GM12878 (cell line): ENCODE data around the gene BICD1. TPM values are rescaled to one million over a fixed set of nuclear protein-coding genes. Genes with fewer than 3 reads are reported as not detected.

Source experiments
- ATAC-seq: fragments of 200-7000 bp; cut with Tn5 transposase; 3 replicates; pipeline ENCODE4 v1.9.1; 2020; ENCODE audit warnings: mild to moderate bottlenecking, moderate library complexity
- BruUV-seq: library from RNA; stranded (reverse); fragments of 400-500 nt; replicated peaks from 2 replicates; lab custom pipeline; 2021; lab: Mats Ljungman, UMichigan
- CTCF ChIA-PET: fragments of 300-600 bp; sonication (Branson Sonifier 250); formaldehyde crosslinking; extraction: SDS; loops from one replicate; lab custom pipeline; 2021; ENCODE audit warnings: inconsistent platforms; lab: Yijun Ruan, JAX
- POLR2A ChIA-PET: fragments of 350-600 bp; formaldehyde crosslinking; extraction: SDS; loops from one replicate; lab custom pipeline; 2021; ENCODE audit warnings: inconsistent platforms; lab: Charles Lee
- RAD21 ChIA-PET: fragments of 300-600 bp; sonication (Branson Sonifier 250); formaldehyde crosslinking; loops from one replicate; lab custom pipeline; 2023; ENCODE audit warnings: antibody characterized with exemption; ENCODE audit not compliant: unreplicated experiment; lab: Charles Lee
- SMC1A ChIA-PET: fragments of 300-600 bp; sonication (Branson Sonifier 250); formaldehyde crosslinking; loops from one replicate; lab custom pipeline; 2023; ENCODE audit not compliant: unreplicated experiment, uncharacterized antibody; lab: Charles Lee
- DNase-seq: peaks from one replicate; pipeline ENCODE4 v3.0.0-alpha.2; 2011; ENCODE audit warnings: low read depth, low spot score
- FAIRE-seq: peaks from 3 replicates; lab custom pipeline; 2011; peaks lifted over from hg19 to GRCh38; lab: Jason Lieb, UNC
- H2AFZ ChIP-seq: 2 replicates; pipeline ENCODE4 v1.6.0; 2011; ENCODE audit warnings: low read depth, low read length, control low read depth; ENCODE audit not compliant: control insufficient read depth
- H3K27ac ChIP-seq: 2 replicates; pipeline ENCODE4 v1.5.1; 2011; ENCODE audit warnings: control low read depth; ENCODE audit not compliant: control insufficient read depth, insufficient read depth
- H3K27me3 ChIP-seq, 2 experiments: replicated peaks in 1 of 2; 2 replicates each; pipeline versions ENCODE4 v1.6.0 to v1.6.1; 2011; ENCODE audit warnings: low read length in 1 of 2; ENCODE audit not compliant: control insufficient read depth in 2 of 2, insufficient read depth in 2 of 2
- H3K36me3 ChIP-seq, 2 experiments: 2 replicates each; pipeline ENCODE4 v1.5.1; 2011; ENCODE audit warnings: low read length in 1 of 2; ENCODE audit not compliant: control insufficient read depth in 2 of 2, insufficient read depth in 2 of 2
- H3K4me1 ChIP-seq: 2 replicates; pipeline ENCODE4 v1.6.1; 2011; ENCODE audit warnings: mild to moderate bottlenecking, low read length, moderate library complexity, mixed read lengths; ENCODE audit not compliant: control insufficient read depth, insufficient read depth
- H3K4me2 ChIP-seq: 2 replicates; pipeline ENCODE4 v1.6.0; 2011; ENCODE audit warnings: control low read depth; ENCODE audit not compliant: control insufficient read depth, insufficient read depth
- H3K4me3 ChIP-seq: fragments of 200-600 bp; sonication (generic); 2 replicates; pipeline ENCODE4 v1.5.1; 2016
- H3K79me2 ChIP-seq: 2 replicates; pipeline ENCODE4 v1.6.0; 2011; ENCODE audit warnings: low read length; ENCODE audit not compliant: control insufficient read depth, insufficient read depth
- H3K9ac ChIP-seq: 2 replicates; pipeline ENCODE4 v1.8.0; 2011; ENCODE audit warnings: low read length, control low read depth, mixed read lengths; ENCODE audit not compliant: control insufficient read depth, insufficient read depth
- H3K9me3 ChIP-seq: replicated peaks from 3 replicates; pipeline ENCODE4 v1.5.1; 2011; ENCODE audit warnings: mild to moderate bottlenecking, low read length; ENCODE audit not compliant: control insufficient read depth, insufficient read depth
- H4K20me1 ChIP-seq: 2 replicates; pipeline ENCODE4 v1.6.0; 2011; ENCODE audit not compliant: control insufficient read depth, insufficient read depth
- CHD1 ChIP-seq: IDR thresholded peaks from 2 replicates; pipeline ENCODE4 v1.6.1; 2012; ENCODE audit warnings: low read depth, low read length, improper control_type of control experiment
- HDAC2 ChIP-seq: fragments of 200-600 bp; sonication (generic); IDR thresholded peaks from 2 replicates; pipeline ENCODE4 v1.6.1; 2017
- MXI1 ChIP-seq: fragments of 150-350 bp; IDR thresholded peaks from 2 replicates; pipeline ENCODE4 v1.6.1; 2011; ENCODE audit warnings: low read depth, mild to moderate bottlenecking, inconsistent platforms, low read length, improper control_type of control experiment
- NBN ChIP-seq: fragments of 450-650 bp; IDR thresholded peaks from 2 replicates; pipeline ENCODE4 v1.6.1; 2016
- NR2F1 ChIP-seq: fragments of 450-650 bp; conservative IDR thresholded peaks from 2 replicates; pipeline ENCODE4 v1.6.1; 2017; ENCODE audit warnings: mild to moderate bottlenecking
- PML ChIP-seq: IDR thresholded peaks from 2 replicates; pipeline ENCODE4 v1.6.1; 2012; ENCODE audit warnings: low read length, inconsistent platforms
- TCF12 ChIP-seq: IDR thresholded peaks from 2 replicates; pipeline ENCODE4 v1.6.1; 2011; ENCODE audit warnings: low read depth, mild to moderate bottlenecking, low read length
- ZBED1 ChIP-seq: IDR thresholded peaks from 2 replicates; pipeline ENCODE4 v1.6.1; 2016; ENCODE audit warnings: borderline replicate concordance
- ZNF24 ChIP-seq: fragments of 450-650 bp; IDR thresholded peaks from 2 replicates; pipeline ENCODE4 v1.6.1; 2017; ENCODE audit warnings: antibody characterized with exemption, mild to moderate bottlenecking
- ZNF274 ChIP-seq: IDR thresholded peaks from one replicate; pipeline ENCODE4 v1.8.0; 2011; ENCODE audit not compliant: insufficient read length, insufficient read depth
- WGBS: methylation state at CpG from one replicate; pipeline ENCODE4 v1.1.6; 2016; ENCODE audit warnings: low lambda C conversion rate; ENCODE audit not compliant: insufficient replicate concordance, insufficient coverage; ENCODE audit errors: missing lambda C conversion rate; 5-methylcytosine and 5-hydroxymethylcytosine counted together
- in situ Hi-C: fragments of 300-500 bp; cut with MboI; formaldehyde crosslinking; loops from 9 replicates; pipeline ENCODE4 v1.14.3; 2018; ENCODE audit warnings: mixed read lengths
- intact Hi-C: fragments of 100-400 bp; cut with micrococcal nuclease; formaldehyde crosslinking; loops from one replicate; pipeline ENCODE4 v1.14.2; 2022; ENCODE audit not compliant: unreplicated experiment
- polyA plus RNA-seq, 11 experiments: library from polyadenylated mRNA; depleted of rRNA in 4 of 11; unstranded in 6 of 11; stranded (reverse) in 5 of 11; fragments of >200 nt; fragmentation: Nextera tagmentation in 4 of 11; fragmentation: Illumina TruSeq in 1 of 11; extraction: Ambion mirVana in 4 of 11; extraction: Trizol in 1 of 11; gene quantifications; 1 replicate in 1 of 11; 2 replicates in 10 of 11; pipeline versions ENCODE4 v1.2.1 to v1.2.3, GENCODE V29; 2011 to 2016; ENCODE audit warnings: inconsistent platforms in 2 of 11, missing spikeins in 2 of 11, low read depth in 1 of 11
- total RNA-seq, 4 experiments: library from RNA; depleted of rRNA in 3 of 4; stranded (reverse); fragments of >200 nt in 3 of 4; fragmentation: Illumina TruSeq in 1 of 4; extraction: Trizol in 1 of 4; gene quantifications; 2 replicates each; pipeline versions ENCODE4 v1.2.1 to v1.2.3, GENCODE V29; 2013 to 2021
- TF ChIP-seq, protein P1 (sequence below): fragments of 450-650 bp; IDR thresholded peaks from 2 replicates; pipeline ENCODE4 v1.6.1; 2016; ENCODE audit warnings: mild to moderate bottlenecking
- TF ChIP-seq, protein P2 (sequence below): fragments of 450-650 bp; IDR thresholded peaks from 2 replicates; pipeline ENCODE4 v1.6.1; 2017; ENCODE audit warnings: low read depth, mild to moderate bottlenecking, moderate library complexity

BICD1 gene
- total and polyA plus RNA-seq, 10 of the 15 experiments (the other 5 are each of a cell fraction or from before 2014, with no cell fraction given): 4.7 to 32.5 (median 14.4) TPM

DNA sequence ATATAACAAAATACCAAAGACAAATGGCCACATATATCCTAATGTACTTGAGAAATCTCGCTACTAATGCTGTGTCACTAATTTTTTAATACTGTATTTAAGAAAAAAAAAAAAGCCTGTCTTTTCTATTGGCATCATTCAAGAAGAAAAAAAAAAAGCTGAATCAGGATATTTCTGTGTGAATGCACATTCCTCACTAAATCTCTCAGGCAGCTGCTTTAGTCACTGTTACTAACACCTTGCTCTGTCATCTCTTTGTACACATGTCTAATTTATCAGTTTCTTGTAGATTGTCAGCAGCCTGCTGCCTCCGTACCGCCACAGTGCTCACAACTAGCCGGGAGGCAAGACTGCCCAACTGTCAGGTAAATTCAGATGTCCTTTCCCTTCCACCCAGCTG lies 260.7 kb downstream of the BICD1 start:
- no peak overlapping the region for H3K27ac ChIP-seq
- no peak for TF ChIP-seq PML
- no peak for TF ChIP-seq ZNF274
- TF ChIP-seq TCF12: no peak
- TF ChIP-seq, protein P1, sequence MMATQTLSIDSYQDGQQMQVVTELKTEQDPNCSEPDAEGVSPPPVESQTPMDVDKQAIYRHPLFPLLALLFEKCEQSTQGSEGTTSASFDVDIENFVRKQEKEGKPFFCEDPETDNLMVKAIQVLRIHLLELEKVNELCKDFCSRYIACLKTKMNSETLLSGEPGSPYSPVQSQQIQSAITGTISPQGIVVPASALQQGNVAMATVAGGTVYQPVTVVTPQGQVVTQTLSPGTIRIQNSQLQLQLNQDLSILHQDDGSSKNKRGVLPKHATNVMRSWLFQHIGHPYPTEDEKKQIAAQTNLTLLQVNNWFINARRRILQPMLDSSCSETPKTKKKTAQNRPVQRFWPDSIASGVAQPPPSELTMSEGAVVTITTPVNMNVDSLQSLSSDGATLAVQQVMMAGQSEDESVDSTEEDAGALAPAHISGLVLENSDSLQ: no peak
- TF ChIP-seq, protein P2, sequence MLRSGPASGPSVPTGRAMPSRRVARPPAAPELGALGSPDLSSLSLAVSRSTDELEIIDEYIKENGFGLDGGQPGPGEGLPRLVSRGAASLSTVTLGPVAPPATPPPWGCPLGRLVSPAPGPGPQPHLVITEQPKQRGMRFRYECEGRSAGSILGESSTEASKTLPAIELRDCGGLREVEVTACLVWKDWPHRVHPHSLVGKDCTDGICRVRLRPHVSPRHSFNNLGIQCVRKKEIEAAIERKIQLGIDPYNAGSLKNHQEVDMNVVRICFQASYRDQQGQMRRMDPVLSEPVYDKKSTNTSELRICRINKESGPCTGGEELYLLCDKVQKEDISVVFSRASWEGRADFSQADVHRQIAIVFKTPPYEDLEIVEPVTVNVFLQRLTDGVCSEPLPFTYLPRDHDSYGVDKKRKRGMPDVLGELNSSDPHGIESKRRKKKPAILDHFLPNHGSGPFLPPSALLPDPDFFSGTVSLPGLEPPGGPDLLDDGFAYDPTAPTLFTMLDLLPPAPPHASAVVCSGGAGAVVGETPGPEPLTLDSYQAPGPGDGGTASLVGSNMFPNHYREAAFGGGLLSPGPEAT: no peak
- no peak for TF ChIP-seq NBN
- TF ChIP-seq MXI1: no peak
- no peak for TF ChIP-seq NR2F1
- TF ChIP-seq ZNF24: no peak
- no peak for TF ChIP-seq CHD1
- TF ChIP-seq HDAC2: no peak
- no peak for TF ChIP-seq ZBED1
- H3K4me2 ChIP-seq: no peak overlapping the region
- H3K9me3 ChIP-seq: no peaks in the 10 kb centered on the region
- no TSS peak for BruUV-seq
- DNase-seq: no peak
- ChIA-PET RAD21 (interaction anchor here (0.6 to 3.0 kb wide), 5 partner anchors 103 to 714 kb away, joined by 3 to 15 read pairs (median 3); partner anchors contain the start of gene YARS2), SMC1A (interaction anchor here (1.0 to 4.4 kb wide), 3 partner anchors 305 to 714 kb away, joined by 5 to 21 read pairs (median 17); partner anchors contain the start of gene YARS2), POLR2A (no interaction called here), CTCF (interaction anchor here (0.5 to 3.9 kb wide), 7 partner anchors 89 to 735 kb away, joined by 3 to 27 read pairs (median 5); partner anchors contain the start of gene YARS2)
- no peaks in the 10 kb centered on the region for H3K27me3 ChIP-seq
- intact Hi-C loops (loop anchor here (10.0 kb wide), 1 partner anchor 387 kb away; the partner anchor contains the start of gene YARS2), in situ Hi-C loops (loop anchor here (25.0 kb wide), 1 partner anchor 1645 kb away; the partner anchor contains the start of gene ALG10)
- H2AFZ ChIP-seq: no peak overlapping the region
- no peak for ATAC-seq
- H4K20me1 ChIP-seq: no peaks in the 10 kb centered on the region
- H3K79me2 ChIP-seq: no peaks in the 10 kb centered on the region
- no peaks in the 10 kb centered on the region for H3K4me1 ChIP-seq
- 87% methylated on average over 4 of the region's 4 CpGs for WGBS
- no peaks in the 10 kb centered on the region for H3K36me3 ChIP-seq
- H3K9ac ChIP-seq: no peak overlapping the region
- no peak overlapping the region for H3K4me3 ChIP-seq
- no peak for FAIRE-seq
